GM12878 (cell line): ENCODE data around the gene GNAT1. TPM values are rescaled to one million over a fixed set of nuclear protein-coding genes. Genes with fewer than 3 reads are reported as not detected.

Experiments
- ATAC-seq: fragments of 200-7000 bp; cut with Tn5 transposase; 3 replicates; pipeline ENCODE4 v1.9.1; 2020; ENCODE audit warnings: mild to moderate bottlenecking, moderate library complexity
- BruUV-seq: library from RNA; stranded (reverse); fragments of 400-500 nt; replicated peaks from 2 replicates; lab custom pipeline; 2021; lab: Mats Ljungman, UMichigan
- CTCF ChIA-PET: fragments of 300-600 bp; sonication (Branson Sonifier 250); formaldehyde crosslinking; extraction: SDS; loops from one replicate; lab custom pipeline; 2021; ENCODE audit warnings: inconsistent platforms; lab: Yijun Ruan, JAX
- POLR2A ChIA-PET: fragments of 350-600 bp; formaldehyde crosslinking; extraction: SDS; loops from one replicate; lab custom pipeline; 2021; ENCODE audit warnings: inconsistent platforms; lab: Charles Lee
- RAD21 ChIA-PET: fragments of 300-600 bp; sonication (Branson Sonifier 250); formaldehyde crosslinking; loops from one replicate; lab custom pipeline; 2023; ENCODE audit warnings: antibody characterized with exemption; ENCODE audit not compliant: unreplicated experiment; lab: Charles Lee
- SMC1A ChIA-PET: fragments of 300-600 bp; sonication (Branson Sonifier 250); formaldehyde crosslinking; loops from one replicate; lab custom pipeline; 2023; ENCODE audit not compliant: unreplicated experiment, uncharacterized antibody; lab: Charles Lee
- DNase-seq: peaks from one replicate; pipeline ENCODE4 v3.0.0-alpha.2; 2011; ENCODE audit warnings: low read depth, low spot score
- FAIRE-seq: peaks from 3 replicates; lab custom pipeline; 2011; peaks lifted over from hg19 to GRCh38; lab: Jason Lieb, UNC
- H2AFZ ChIP-seq: 2 replicates; pipeline ENCODE4 v1.6.0; 2011; ENCODE audit warnings: low read depth, low read length, control low read depth; ENCODE audit not compliant: control insufficient read depth
- H3K27ac ChIP-seq: 2 replicates; pipeline ENCODE4 v1.5.1; 2011; ENCODE audit warnings: control low read depth; ENCODE audit not compliant: control insufficient read depth, insufficient read depth
- H3K27me3 ChIP-seq, 2 experiments: replicated peaks in 1 of 2; 2 replicates each; pipeline versions ENCODE4 v1.6.0 to v1.6.1; 2011; ENCODE audit warnings: low read length in 1 of 2; ENCODE audit not compliant: control insufficient read depth in 2 of 2, insufficient read depth in 2 of 2
- H3K36me3 ChIP-seq, 2 experiments: 2 replicates each; pipeline ENCODE4 v1.5.1; 2011; ENCODE audit warnings: low read length in 1 of 2; ENCODE audit not compliant: control insufficient read depth in 2 of 2, insufficient read depth in 2 of 2
- H3K4me1 ChIP-seq: 2 replicates; pipeline ENCODE4 v1.6.1; 2011; ENCODE audit warnings: mild to moderate bottlenecking, low read length, moderate library complexity, mixed read lengths; ENCODE audit not compliant: control insufficient read depth, insufficient read depth
- H3K4me2 ChIP-seq: 2 replicates; pipeline ENCODE4 v1.6.0; 2011; ENCODE audit warnings: control low read depth; ENCODE audit not compliant: control insufficient read depth, insufficient read depth
- H3K4me3 ChIP-seq: fragments of 200-600 bp; sonication (generic); 2 replicates; pipeline ENCODE4 v1.5.1; 2016
- H3K79me2 ChIP-seq: 2 replicates; pipeline ENCODE4 v1.6.0; 2011; ENCODE audit warnings: low read length; ENCODE audit not compliant: control insufficient read depth, insufficient read depth
- H3K9ac ChIP-seq: 2 replicates; pipeline ENCODE4 v1.8.0; 2011; ENCODE audit warnings: low read length, control low read depth, mixed read lengths; ENCODE audit not compliant: control insufficient read depth, insufficient read depth
- H3K9me3 ChIP-seq: replicated peaks from 3 replicates; pipeline ENCODE4 v1.5.1; 2011; ENCODE audit warnings: mild to moderate bottlenecking, low read length; ENCODE audit not compliant: control insufficient read depth, insufficient read depth
- H4K20me1 ChIP-seq: 2 replicates; pipeline ENCODE4 v1.6.0; 2011; ENCODE audit not compliant: control insufficient read depth, insufficient read depth
- CEBPB ChIP-seq, 2 experiments: fragments of 150-350 bp in 1 of 2; IDR thresholded peaks; 2 replicates each; pipeline ENCODE4 v1.6.1; 2012 to 2014; ENCODE audit warnings: low read depth in 2 of 2, low read length in 2 of 2, borderline replicate concordance in 1 of 2, inconsistent platforms in 1 of 2
- CUX1 ChIP-seq: IDR thresholded peaks from 2 replicates; pipeline ENCODE4 v1.6.1; 2012; ENCODE audit warnings: improper control_type of control experiment, low read depth, low read length; ENCODE audit not compliant: insufficient replicate concordance
- E2F8 ChIP-seq: fragments of 450-650 bp; IDR thresholded peaks from 2 replicates; pipeline ENCODE4 v1.6.1; 2018; ENCODE audit warnings: mild to moderate bottlenecking, low read depth, moderate library complexity; ENCODE audit not compliant: partially characterized antibody
- USF2 ChIP-seq: IDR thresholded peaks from 2 replicates; pipeline ENCODE4 v1.6.1; 2011; ENCODE audit warnings: low read depth, low read length, improper control_type of control experiment, borderline replicate concordance
- ZNF592 ChIP-seq: fragments of 450-650 bp; IDR thresholded peaks from 2 replicates; pipeline ENCODE4 v1.6.1; 2017; ENCODE audit warnings: mild to moderate bottlenecking, moderate library complexity
- WGBS: methylation state at CpG from one replicate; pipeline ENCODE4 v1.1.6; 2016; ENCODE audit warnings: low lambda C conversion rate; ENCODE audit not compliant: insufficient replicate concordance, insufficient coverage; ENCODE audit errors: missing lambda C conversion rate; 5-methylcytosine and 5-hydroxymethylcytosine counted together
- in situ Hi-C: fragments of 300-500 bp; cut with MboI; formaldehyde crosslinking; loops from 9 replicates; pipeline ENCODE4 v1.14.3; 2018; ENCODE audit warnings: mixed read lengths
- intact Hi-C: fragments of 100-400 bp; cut with micrococcal nuclease; formaldehyde crosslinking; loops from one replicate; pipeline ENCODE4 v1.14.2; 2022; ENCODE audit not compliant: unreplicated experiment
- polyA plus RNA-seq, 11 experiments: library from polyadenylated mRNA; depleted of rRNA in 4 of 11; unstranded in 6 of 11; stranded (reverse) in 5 of 11; fragments of >200 nt; fragmentation: Nextera tagmentation in 4 of 11; fragmentation: Illumina TruSeq in 1 of 11; extraction: Ambion mirVana in 4 of 11; extraction: Trizol in 1 of 11; gene quantifications; 1 replicate in 1 of 11; 2 replicates in 10 of 11; pipeline versions ENCODE4 v1.2.1 to v1.2.3, GENCODE V29; 2011 to 2016; ENCODE audit warnings: inconsistent platforms in 2 of 11, missing spikeins in 2 of 11, low read depth in 1 of 11
- total RNA-seq, 4 experiments: library from RNA; depleted of rRNA in 3 of 4; stranded (reverse); fragments of >200 nt in 3 of 4; fragmentation: Illumina TruSeq in 1 of 4; extraction: Trizol in 1 of 4; gene quantifications; 2 replicates each; pipeline versions ENCODE4 v1.2.1 to v1.2.3, GENCODE V29; 2013 to 2021

GNAT1 gene
- total and polyA plus RNA-seq, 10 of the 15 experiments (the other 5 are each of a cell fraction or from before 2014, with no cell fraction given) = not detected

GRCh38 chr3:50165910-50166538 is 25.4 kb upstream of the GNAT1 start:
- Histone ChIP-seq H3K27ac (no peak overlapping the region), H3K4me1 (no peaks in the 10 kb centered on the region), H3K4me3 (no peak overlapping the region), H4K20me1 (no peaks in the 10 kb centered on the region; the same call in 1 of the 2 replicates), H3K4me2 (no peak overlapping the region), H2AFZ (no peak overlapping the region), H3K9ac (no peak overlapping the region), H3K36me3 (no peaks in the 10 kb centered on the region), H3K27me3 (no peaks in the 10 kb centered on the region; a peak in 1 of 4 replicates), H3K79me2 (no peaks in the 10 kb centered on the region), H3K9me3 (no peaks in the 10 kb centered on the region)
- FAIRE-seq (no peak), ATAC-seq (no peak), DNase-seq (no peak)
- in situ Hi-C loops = no loop called here
- intact Hi-C loops = no loop called here
- RAD21 ChIA-PET = no interaction called here
- BruUV-seq = no TSS peak
- 19% methylated on average over 14 of the region's 15 CpGs for WGBS
- CTCF ChIA-PET = interaction anchor here (1.0 to 1.1 kb wide), 2 partner anchors 23 to 81 kb away, joined by 3 read pairs; no protein-coding TSS in a partner anchor
- SMC1A ChIA-PET = no interaction called here
- POLR2A ChIA-PET = no interaction called here
- TF ChIP-seq CUX1 = no peak
- no peak for TF ChIP-seq ZNF592
- no peak for TF ChIP-seq CEBPB (IDR thresholded peaks at IDR 0.05; ENCODE audit: borderline replicate concordance in 1 of 2, low read depth in 2 of 2, low read length in 2 of 2)
- TF ChIP-seq E2F8 = no peak
- TF ChIP-seq USF2 = no peak
